SK-N-SH (cell line): ENCODE measurements around the gene PKD1.

Experiments used
- CTCF ChIP-seq: fragments of 200-600 bp; sonication (generic); IDR thresholded peaks from 2 replicates; pipeline ENCODE4 v1.6.1; 2017; ENCODE audit warnings: antibody characterized with exemption, mild to moderate bottlenecking, moderate library complexity
- EP300 ChIP-seq, 2 experiments: IDR thresholded peaks; 2 replicates each; pipeline versions ENCODE4 v1.4.0 to v1.6.1; 2012; ENCODE audit warnings: borderline replicate concordance in 1 of 2, low read depth in 1 of 2, low read length in 1 of 2

- TF ChIP-seq CTCF = no peak
- no peak for TF ChIP-seq EP300 (IDR thresholded peaks at IDR 0.05; ENCODE audit: borderline replicate concordance in 1 of 2, low read depth in 1 of 2, low read length in 1 of 2)
Measured at GRCh38 chr16:2150418-2151187, 14.9 kb upstream of the PKD1 start.
